NCI-H128 (cell line): ENCODE results near the gene PHOSPHO2.
"Not testable (repeated sequence)": the region's sequence is repeated elsewhere in the genome, so short reads cannot be mapped to it uniquely, and the experiment has no call there.

Experiments used
- DNase-seq: peaks from one replicate; lab custom pipeline; 2025; ENCODE audit not compliant: unreplicated experiment; lab: John Stamatoyannopoulos, UW

Gene PHOSPHO2

DNA sequence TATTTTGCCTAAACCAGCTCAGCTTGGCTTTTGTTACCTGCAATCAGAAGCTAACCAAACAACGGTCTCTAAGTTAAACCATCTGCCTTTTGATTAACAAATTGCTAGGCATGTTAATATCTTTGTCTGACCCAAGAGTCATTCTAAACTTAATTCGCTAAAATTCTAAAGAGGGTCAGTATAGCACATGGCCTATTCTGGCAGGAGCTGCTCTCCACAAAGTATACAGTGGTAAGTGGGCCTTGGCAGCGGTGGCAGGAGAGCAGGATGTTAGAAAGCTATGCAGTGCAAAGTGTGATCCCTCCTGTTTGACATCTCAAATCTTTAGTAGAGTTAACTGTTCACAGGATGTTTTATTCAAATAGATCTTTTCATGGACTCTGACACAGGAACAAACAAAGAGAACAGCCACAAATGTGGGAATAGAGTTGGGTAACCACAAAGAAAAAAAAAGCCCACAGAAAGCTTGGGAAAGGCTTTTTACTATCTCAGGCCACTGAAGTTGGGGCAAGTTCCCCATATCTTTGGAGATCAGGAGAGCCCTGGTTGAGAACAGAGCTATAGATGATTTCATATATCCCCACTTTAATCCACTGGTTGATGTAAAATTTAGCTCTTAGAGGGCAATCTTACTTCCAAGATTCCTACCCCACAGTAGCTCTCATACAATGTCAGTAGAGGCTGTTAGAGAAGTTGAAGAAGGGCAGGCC lies 10.7 kb upstream of the PHOSPHO2 start:
- no peak for DNase-seq

DNA sequence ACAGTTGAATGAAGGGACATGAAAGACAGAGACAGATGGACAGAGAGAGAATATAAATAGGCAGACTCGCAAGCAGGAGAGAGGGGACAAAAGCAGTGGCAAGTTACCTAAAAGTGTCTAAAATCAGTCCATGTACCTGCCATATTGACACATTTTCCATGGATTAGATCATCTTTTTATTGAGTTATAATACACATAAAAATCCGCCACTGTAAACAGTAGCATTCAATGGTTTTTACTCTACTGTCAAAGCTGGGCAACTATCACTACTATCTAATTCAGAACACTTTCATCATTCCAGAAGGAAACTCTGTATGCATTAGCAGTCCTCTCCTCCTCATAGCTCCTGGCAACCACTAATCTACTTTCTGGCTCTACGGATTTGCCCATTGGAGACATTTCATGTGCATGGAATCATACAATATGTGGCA lies 10.1 kb upstream of the PHOSPHO2 start:
- DNase-seq = no peak

DNA sequence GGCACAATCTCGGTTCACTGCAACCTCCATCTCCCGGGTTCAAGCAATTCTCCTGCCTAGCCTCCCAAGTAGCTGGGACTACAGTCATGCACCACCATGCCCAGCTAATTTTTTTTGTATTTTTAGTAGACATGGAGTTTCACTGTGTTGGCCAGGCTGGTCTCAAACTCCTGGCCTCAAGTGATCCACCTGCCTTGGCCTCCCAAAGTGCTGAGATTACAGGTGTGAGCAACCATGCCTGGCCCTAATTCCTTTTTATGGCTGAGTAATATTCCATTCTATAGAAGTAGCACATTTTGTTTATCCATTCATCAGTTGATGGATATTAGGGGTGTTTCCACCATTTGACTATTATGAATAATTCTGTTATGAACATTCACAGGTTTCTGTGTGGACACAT lies 9.6 kb upstream of the PHOSPHO2 start:
- DNase-seq = not testable (repeated sequence)

DNA sequence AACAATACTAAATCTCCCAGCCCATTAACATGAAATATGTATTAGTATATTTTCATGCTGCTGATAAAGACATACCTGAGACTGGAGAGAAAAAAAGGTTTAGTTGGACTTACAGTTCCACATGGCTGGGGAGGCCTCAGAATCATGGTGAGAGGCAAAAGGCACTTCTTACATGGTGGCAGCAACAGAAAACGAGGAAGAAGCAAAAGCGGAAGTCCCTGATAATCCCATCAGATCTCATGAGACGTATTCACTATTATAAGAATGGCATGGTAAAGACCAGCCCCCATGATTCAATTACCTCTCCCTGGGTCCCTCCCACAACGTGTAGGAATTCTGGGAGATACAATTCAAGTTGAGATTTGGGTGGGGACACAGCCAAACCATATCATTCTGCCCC lies 7.4 kb upstream of the PHOSPHO2 start:
- DNase-seq = not testable (repeated sequence)

DNA sequence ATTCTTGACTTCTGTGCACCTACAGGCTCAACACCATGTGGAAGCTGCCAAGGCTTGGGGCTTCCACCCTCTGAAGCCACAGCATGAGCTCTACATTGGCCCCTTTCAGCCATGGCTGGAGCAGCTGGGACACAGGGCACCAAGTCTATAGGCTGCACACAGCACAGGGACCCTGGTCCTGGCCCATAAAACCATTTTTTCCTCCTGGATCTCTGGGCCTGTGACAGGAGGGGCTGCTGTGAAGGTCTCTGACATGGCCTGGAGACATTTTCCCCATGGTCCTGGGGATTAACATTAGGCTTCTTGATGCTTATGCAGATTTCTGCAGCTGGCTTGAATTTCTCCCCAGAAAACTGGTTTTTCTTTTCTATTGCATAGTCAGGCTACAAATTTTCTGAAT lies 6.3 kb upstream of the PHOSPHO2 start:
- not testable (repeated sequence) for DNase-seq

DNA sequence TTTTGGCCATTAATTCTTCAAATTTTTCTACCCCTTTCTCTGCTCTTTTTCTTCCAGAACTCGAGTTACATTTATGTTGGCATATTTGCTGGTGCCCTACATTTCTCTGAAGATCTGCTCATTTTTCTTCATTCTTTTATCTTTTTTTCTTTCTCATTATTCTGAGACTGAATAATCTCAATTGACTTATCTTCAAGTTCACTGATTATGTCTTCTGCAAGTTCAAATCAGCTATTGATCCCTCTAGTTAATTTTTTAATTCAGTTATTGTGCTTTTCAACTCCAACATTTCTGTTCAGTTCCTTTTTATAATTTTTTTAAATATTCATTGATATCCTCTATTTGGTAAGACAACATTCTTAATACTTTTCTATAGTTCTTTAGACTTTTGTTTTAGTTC lies 3.3 kb upstream of the PHOSPHO2 start:
- no peak for DNase-seq

DNA sequence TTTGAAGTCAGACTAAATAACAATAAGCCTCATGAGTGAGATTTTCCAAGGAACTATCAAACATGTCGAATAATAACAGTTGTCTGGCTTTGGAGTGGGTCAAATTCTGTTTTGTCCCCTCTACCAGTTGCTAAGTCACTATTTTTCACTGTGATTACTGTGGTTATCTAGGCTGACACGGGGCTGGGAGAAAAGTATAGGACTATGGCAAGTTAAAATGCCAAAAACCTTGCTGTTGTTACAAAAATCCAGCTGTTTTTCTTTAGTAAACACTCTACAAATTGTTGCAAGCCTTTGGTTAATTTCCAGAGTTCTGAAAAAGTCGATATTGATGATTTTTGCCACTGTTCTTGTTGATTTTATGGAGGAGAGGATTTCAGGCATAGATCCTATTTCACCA lies 1.6 kb upstream of the PHOSPHO2 start:
- no peak for DNase-seq

DNA sequence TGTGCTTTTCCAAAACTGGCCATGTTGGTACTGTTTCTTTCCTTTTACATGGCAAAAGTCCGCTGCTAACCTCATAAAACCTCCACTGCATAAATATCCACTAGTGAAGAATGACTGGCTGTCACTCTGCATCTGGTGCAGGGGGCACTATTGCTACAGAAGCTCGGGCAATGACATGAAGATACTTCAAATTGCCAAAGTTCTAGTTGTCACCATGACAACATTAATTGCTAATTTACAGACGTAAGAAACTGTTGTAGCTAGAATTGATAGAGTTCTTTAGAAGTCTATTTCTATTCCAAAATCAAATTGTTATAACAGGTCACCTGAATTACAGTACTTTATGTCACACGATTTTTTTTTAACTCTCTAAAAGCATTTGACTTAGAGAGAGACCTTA lies 909 bp upstream of the PHOSPHO2 start:
- no peak for DNase-seq

DNA sequence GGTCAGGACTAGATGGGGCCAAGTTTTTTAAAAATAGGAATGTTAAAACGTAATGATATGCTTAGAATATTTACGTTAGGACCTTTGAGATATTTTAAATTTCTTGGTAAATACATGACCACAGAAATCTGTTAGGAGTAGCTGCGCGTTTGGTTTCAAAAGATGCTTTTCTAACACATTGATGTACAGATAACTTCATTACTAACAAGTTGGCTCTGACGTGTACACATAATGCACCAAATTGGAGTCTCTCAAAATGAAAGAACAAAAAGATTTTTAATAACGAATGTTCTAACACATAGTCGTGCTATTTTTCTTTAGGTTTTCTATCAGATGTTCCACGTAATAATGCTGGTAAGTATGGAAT lies 608 bp downstream of the PHOSPHO2 start:
- no peak for DNase-seq

DNA sequence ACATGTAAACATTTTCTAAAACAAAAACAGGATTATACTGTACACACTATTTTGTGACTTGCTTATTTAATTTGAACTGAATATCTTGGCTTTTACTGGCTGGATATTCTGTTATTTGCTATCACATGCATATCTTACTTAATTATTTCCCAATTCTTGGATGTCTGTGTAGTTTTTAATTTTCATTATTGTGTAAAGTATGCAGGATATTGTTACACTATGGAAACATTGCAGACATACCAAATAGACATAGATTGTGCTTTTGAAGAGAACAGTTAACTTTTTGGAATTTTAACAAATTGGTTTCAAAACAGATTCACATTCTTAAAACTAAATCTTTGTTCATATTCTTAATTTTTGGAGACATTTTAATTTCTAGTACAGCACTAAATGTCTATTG lies 2.1 kb downstream of the PHOSPHO2 start:
- DNase-seq = no peak

DNA sequence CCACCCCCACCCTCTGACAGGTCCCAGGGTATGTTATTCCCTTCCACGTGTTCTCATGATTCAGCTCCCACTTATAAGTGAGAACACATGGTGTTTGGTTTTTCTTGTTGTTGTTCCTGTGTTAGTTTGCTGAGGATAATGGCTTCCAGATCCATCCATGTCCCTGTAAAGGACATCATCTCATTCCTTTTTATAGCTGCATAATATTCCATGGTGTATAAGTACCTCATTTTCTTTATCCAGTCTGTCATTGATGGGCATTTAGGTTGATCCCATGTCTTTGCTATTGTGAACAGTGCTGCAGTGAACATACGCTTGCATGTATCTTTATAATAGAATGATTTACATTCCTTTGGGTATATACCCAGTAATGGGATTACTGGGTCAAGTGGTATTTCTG lies 4.9 kb downstream of the PHOSPHO2 start:
- not testable (repeated sequence) for DNase-seq

DNA sequence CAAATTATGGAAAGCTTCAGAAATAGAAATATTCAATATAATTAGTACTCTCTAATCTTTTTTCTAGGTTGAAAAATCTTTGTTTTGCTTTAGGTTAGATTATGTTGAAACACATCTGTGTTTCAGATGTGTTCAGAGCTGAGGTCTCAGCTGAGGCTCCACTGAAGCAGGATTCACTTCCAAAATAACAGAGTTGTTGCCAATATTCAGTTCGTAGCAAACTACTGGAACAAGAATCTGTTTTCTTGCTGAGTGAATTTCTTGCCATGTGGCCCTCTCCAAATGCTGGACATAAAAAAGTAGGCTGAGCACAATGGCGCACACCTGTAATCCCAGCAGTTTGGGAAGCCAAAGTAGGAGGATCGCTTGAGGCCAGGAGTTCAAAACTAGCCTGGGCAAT lies 8.7 kb downstream of the PHOSPHO2 start:
- DNase-seq = no peak

DNA sequence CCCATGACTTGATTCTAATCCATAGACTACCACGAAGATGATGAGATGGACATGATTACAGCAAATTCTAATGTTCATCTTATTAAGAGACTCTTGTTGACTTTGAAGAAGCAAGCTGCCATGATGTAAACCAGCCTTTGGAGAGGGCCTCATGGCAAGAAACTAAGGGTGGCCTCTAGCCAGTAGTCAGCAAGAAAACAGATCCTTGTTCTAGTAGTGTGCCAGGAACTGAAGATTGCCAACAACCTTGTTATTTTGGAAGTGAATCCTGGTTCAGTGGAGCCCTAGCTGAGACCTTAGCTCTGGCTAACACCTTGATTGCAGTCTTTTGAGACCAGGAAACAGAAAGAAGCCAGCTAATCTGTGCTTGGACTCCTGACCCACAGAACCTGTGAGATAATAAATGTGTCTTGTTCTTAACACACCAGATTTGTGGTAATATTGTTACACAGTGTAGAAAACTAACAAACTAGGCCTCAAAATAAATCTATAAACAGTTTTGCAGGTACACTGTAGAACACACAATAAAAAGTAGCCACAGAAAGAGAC lies 10.0 kb downstream of the PHOSPHO2 start:
- DNase-seq = no peak

DNA sequence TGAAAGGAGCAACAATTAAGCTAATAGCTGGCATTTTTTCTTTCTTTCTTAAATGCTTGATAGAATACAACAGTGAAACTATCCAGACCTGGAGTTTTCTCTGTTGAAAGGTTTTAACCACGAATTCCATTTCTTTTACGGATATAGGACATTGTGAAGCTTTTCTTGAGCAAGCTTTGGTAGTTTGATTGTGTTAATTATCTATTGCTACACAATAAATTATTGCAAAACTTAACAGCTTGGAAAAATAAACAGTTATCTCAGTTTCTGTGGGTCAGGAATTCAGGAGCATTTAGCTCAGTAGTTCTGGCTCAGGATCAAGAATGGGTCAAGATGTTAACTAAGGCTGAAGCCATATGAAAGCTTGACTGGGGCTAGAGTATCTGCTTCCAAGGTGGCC lies 11.7 kb downstream of the PHOSPHO2 start:
- no peak for DNase-seq

DNA sequence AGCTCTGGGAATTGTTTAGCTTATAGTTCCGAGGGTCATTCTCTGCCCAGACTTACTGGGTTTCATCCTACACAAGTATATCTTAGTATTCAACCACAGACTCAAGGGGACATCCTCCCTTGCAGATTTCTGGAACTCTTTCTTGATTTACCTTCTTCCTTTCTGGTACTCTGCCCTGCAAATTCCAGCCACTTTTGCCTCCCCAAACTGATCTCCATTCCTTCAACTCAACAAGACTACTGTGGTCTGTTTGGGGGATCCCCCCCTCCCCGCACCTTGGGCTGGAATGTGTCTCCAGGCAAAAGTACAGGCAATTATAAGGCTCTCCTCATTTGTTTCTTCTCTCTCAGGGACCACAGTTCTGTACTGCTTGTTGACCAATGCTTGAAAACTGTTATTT lies 13.4 kb downstream of the PHOSPHO2 start:
- DNase-seq = no peak

DNA sequence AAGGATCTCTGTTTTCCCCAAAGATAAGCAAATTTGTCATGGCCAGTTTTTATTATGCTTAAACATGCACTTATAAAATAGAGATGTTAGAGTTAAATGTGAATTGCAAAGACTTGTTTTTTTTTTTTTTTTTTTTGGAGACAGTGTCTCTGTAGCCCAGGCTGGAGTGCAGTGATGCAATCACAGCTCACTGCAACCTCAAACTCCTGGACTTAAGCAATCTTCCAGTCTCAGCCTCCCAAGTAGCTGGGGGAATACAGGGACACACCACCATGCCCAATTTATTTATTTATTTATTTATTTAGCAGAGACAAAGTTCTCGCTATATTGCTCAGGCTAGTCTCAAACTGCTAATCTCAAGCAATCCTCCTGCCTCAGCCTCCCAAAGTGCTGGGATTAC lies 15.1 kb downstream of the PHOSPHO2 start:
- no peak for DNase-seq

DNA sequence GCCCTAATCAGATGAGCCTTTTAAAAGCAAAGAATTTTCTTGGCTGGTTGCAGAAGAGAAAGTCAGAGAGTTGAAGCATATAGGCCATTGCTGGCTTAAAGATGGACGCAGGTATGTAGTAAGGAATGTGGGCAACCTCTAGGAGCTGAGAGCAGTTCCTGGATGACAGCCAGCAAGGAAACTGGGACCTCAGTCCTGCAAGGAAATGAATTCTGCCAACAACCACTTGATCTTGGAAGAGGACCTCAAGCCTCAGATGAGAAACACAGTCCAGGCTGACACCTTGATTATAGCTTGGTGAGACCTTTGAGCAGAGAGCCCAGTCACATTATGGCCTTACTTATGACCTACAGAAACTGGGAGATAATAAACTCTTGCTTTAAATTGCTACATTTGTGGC lies 15.7 kb downstream of the PHOSPHO2 start:
- no peak for DNase-seq

DNA sequence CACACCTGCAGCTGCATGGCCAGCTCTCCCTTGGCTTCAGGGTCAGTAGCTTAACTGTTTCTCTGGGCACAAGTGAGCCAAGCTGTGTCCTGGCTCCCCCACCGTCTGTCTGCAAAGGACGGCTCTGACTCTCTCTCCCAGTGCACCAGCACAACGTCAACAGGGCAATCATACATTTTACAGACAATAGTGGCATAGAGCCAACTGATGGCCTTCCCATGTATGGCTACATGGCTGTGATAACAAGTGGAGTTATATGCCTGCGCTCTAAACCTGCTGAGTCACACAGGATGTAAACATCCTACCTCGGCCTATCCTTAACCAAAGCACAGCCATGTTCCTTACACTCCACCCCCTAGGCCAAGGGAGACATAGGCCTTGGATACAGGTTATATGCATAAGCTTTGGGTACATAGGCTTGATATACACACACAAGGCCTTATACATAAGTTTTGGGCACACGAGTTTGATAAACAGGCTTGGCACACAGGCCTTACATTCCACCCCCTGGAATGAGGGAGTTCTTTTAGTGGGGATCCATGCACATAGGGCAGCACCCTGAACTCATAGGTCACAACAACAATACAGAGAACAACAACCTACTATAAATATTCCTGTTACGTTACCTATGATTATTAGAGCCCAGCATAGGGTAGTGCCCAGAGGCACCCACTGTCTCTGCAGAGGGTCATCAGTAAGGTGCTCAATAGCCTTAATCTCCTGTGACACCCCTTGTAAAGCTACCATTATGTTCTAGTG lies 17.7 kb downstream of the PHOSPHO2 start:
- no peak for DNase-seq

DNA sequence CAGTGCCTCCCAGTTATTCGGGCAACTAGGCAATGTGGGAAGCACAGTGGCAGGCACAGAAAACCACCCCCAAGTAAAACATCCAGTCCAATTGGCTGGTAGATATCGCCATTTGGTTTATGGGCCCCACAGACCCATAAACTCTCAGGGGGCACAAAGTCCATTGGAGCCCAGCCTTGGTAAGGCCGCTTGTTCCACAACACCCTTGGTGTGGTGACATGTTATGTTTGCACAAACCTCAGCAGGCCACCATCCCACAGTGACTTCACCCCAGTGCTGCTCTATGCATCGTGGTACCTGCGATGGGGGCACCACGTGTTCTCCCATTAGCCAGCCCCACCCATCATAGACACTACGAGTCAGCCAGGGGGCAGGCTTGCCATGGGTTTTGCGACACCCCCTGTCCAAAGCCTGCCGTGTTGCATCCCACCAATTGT lies 18.5 kb downstream of the PHOSPHO2 start:
- no peak for DNase-seq

DNA sequence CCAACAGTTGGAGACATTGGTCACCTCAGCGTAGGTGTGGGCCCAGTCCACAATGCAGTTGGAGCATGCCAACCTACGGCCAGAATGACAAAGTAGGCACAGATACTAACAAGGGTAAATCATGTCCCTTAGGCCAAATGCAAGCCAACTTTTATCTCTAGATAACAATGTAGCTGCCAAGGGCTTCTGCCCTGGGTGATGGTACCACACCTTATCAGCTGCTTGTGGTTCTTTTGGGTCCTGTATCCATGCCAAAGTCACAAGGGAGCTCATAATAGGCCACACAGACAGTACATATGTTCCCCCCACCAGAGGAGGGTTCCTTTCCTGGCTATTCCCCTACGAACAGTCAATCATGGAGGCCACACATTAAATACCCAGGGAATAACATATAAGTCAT lies 19.1 kb downstream of the PHOSPHO2 start:
- DNase-seq = no peak

DNA sequence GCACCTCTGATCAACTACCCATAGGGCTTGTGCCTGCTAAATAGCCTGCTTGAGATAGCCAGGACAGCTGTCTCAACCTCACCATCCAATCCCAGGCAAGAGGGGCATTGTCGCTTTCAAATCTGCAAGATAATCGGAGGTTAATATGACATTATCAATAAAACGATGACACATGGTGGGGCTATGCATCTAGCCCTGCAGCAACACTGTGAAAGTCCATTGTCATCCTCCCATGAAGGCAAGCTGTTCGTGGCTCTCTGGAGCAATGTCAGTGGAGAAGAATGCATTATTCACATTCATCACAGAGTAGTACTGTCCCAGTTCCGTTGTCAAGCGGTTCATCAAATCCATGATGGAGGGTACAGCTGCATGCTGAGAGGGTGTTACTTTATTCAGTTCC lies 20.4 kb downstream of the PHOSPHO2 start:
- no peak for DNase-seq
